Muscle layer of duodenum (tissue), 2 donors: Measurements from ENCODE around the gene METTL25.
A peak's percentile ranks its signal among the peaks of the same experiment; 100 is the strongest.

Experiments
- H3K27ac ChIP-seq: one replicate; pipeline ENCODE4 v1.7.0; 2013; ENCODE audit warnings: mild to moderate bottlenecking, low read length
- H3K27me3 ChIP-seq: one replicate; pipeline ENCODE4 v1.7.0; 2013; ENCODE audit warnings: low read depth, mild to moderate bottlenecking, control low read depth, low read length
- H3K36me3 ChIP-seq, 2 donors: one replicate each; pipeline ENCODE4 v1.7.0; 2013; ENCODE audit warnings: low read length in 2 of 2, control low read depth in 1 of 2, mild to moderate bottlenecking in 1 of 2; ENCODE audit not compliant: insufficient read depth in 2 of 2, control insufficient read depth in 1 of 2
- H3K4me1 ChIP-seq, 2 donors: one replicate each; pipeline ENCODE4 v1.7.0; 2013; ENCODE audit warnings: low read length in 2 of 2, mild to moderate bottlenecking in 2 of 2, control low read depth in 1 of 2, moderate library complexity in 1 of 2; ENCODE audit not compliant: insufficient read depth in 2 of 2, control insufficient read depth in 1 of 2
- H3K4me3 ChIP-seq, 2 donors: one replicate each; pipeline ENCODE4 v1.7.0; 2013; ENCODE audit warnings: low read length in 2 of 2, low read depth in 1 of 2, mild to moderate bottlenecking in 1 of 2
- H3K9me3 ChIP-seq, 2 donors: one replicate each; pipeline ENCODE4 v1.7.0; 2013; ENCODE audit warnings: low read length in 2 of 2, control low read depth in 1 of 2, mild to moderate bottlenecking in 1 of 2; ENCODE audit not compliant: control insufficient read depth in 1 of 2
- donor health status: healthy.

Gene METTL25, protein sequence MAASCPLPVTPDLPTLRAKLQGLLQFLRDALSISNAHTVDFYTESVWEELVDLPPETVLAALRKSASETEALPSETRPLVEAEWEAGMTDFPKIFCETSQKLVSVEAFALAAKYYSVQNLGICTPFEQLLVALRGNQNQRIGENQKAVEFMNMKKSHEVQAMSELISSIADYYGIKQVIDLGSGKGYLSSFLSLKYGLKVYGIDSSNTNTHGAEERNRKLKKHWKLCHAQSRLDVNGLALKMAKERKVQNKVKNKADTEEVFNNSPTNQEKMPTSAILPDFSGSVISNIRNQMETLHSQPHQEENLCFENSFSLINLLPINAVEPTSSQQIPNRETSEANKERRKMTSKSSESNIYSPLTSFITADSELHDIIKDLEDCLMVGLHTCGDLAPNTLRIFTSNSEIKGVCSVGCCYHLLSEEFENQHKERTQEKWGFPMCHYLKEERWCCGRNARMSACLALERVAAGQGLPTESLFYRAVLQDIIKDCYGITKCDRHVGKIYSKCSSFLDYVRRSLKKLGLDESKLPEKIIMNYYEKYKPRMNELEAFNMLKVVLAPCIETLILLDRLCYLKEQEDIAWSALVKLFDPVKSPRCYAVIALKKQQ

GRCh38 chr12:82358200-82359114 is at the start of gene METTL25, which contains the start of gene CCDC59:
Gene METTL25, plus strand, starts transcription at chr12:82358529. Its CDS starts 37 bp downstream, at chr12:82358566.
Gene CCDC59, minus strand, starts transcription at chr12:82358387. Its CDS starts 11 bp downstream, at chr12:82358376.
- Histone ChIP-seq H3K36me3 (peaks cover 18 to 30% of the 10 kb centered on the region in 2 donors), H3K4me3 (peak within 1 kb of the TSS; percentile 97 to 100), H3K9me3 (no peaks in the 10 kb centered on the region), H3K27me3 (no peaks in the 10 kb centered on the region), H3K27ac (peak within 1 kb of the TSS; percentile 99), H3K4me1 (peaks cover 8 to 53% of the 10 kb centered on the region in 2 donors)

- no peaks in the 10 kb centered on the region for H3K36me3 ChIP-seq
- H3K27ac ChIP-seq, result no peak overlapping the region
- no peak overlapping the region for H3K4me3 ChIP-seq
- H3K27me3 ChIP-seq, result no peaks in the 10 kb centered on the region
- H3K4me1 ChIP-seq, result no peaks in the 10 kb centered on the region
- H3K9me3 ChIP-seq, result no peaks in the 10 kb centered on the region
These were observed 43.9 kb upstream of the METTL25 start for GRCh38 chr12:82314406-82314892.

- H3K4me1 ChIP-seq, result no peaks in the 10 kb centered on the region
- H3K9me3 ChIP-seq, result no peaks in the 10 kb centered on the region
- H3K27me3 ChIP-seq, result no peaks in the 10 kb centered on the region
- no peak overlapping the region for H3K4me3 ChIP-seq
- H3K27ac ChIP-seq, result no peak overlapping the region
- no peaks in the 10 kb centered on the region for H3K36me3 ChIP-seq
These were observed 39.1 kb upstream of the METTL25 start for GRCh38 chr12:82319276-82319675.

- no peak overlapping the region for H3K4me3 ChIP-seq
- H3K36me3 ChIP-seq, result no peaks in the 10 kb centered on the region
- H3K27me3 ChIP-seq, result no peaks in the 10 kb centered on the region
- no peaks in the 10 kb centered on the region for H3K4me1 ChIP-seq
- no peak overlapping the region for H3K27ac ChIP-seq
- no peaks in the 10 kb centered on the region for H3K9me3 ChIP-seq
These were observed 32.6 kb upstream of the METTL25 start for GRCh38 chr12:82325540-82326336.

DNA sequence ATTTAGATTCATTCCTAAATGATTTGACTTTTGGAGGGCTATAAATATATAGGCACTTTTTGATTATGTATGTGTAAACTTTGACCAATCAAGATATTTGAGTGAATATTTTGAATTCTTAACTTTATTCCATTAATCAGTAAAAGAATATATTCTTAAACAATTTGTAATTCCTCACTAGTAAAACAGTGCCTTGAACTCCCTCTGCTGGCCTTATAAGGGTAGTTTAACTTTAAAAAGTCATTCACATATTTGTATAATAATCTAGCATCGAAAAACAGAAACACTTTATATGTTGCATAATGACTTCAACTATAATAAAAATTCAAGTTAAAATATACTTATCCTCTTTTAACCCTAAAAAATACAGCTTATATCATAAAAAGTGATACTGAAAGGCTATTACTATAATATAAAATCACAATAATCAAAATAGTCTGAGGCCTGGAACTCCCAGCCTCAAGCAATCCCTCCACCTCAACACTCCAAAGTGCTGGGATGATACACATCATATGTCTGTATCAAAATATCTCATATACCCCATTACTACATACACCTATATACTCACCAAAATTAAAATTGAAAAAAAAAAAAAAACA is 31.3 kb upstream of the METTL25 start:
- Histone ChIP-seq H3K9me3 (no peaks in the 10 kb centered on the region), H3K4me3 (no peak overlapping the region), H3K4me1 (no peaks in the 10 kb centered on the region), H3K27ac (no peak overlapping the region), H3K27me3 (no peaks in the 10 kb centered on the region), H3K36me3 (no peaks in the 10 kb centered on the region)

- Histone ChIP-seq H3K27me3 (no peaks in the 10 kb centered on the region), H3K4me3 (no peak overlapping the region)
These were observed 30.5 kb upstream of the METTL25 start for GRCh38 chr12:82327861-82328260.

GRCh38 chr12:82329508-82329907 is 28.8 kb upstream of the METTL25 start:
- H3K36me3 ChIP-seq, result no peaks in the 10 kb centered on the region
- no peaks in the 10 kb centered on the region for H3K9me3 ChIP-seq
- H3K27me3 ChIP-seq, result no peaks in the 10 kb centered on the region
- no peaks in the 10 kb centered on the region for H3K4me1 ChIP-seq
- no peak overlapping the region for H3K27ac ChIP-seq
- no peak overlapping the region for H3K4me3 ChIP-seq

More at GRCh38 chr12:82327861-82328260, 30.5 kb upstream of the METTL25 start:
- Histone ChIP-seq H3K36me3 (no peaks in the 10 kb centered on the region), H3K27ac (no peak overlapping the region), H3K4me1 (no peaks in the 10 kb centered on the region), H3K9me3 (no peaks in the 10 kb centered on the region)

DNA sequence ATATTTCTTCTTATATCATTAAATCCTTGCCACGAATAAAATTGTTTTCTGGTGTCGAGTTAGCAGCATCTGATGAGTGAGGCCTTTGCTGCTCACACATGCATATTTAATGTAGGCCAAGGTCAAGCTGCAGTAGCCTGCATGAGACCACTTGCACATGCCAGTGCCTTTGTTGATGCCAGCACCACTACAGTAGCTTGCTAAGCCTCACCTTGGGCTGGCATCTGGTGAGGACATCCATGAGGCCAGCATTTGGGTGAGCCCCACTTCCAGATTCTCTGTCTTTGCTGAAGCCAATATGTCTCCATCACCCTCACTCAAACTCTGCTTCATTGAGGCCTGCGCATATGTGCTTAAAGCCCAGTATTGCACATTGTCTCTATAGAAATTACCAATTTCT is 8.2 kb upstream of the METTL25 start:
- H3K36me3 ChIP-seq, result peaks cover 14 to 52% of the 10 kb centered on the region in 2 donors
- peaks cover 0 to 6% of the 10 kb centered on the region in 2 donors for H3K4me1 ChIP-seq

DNA sequence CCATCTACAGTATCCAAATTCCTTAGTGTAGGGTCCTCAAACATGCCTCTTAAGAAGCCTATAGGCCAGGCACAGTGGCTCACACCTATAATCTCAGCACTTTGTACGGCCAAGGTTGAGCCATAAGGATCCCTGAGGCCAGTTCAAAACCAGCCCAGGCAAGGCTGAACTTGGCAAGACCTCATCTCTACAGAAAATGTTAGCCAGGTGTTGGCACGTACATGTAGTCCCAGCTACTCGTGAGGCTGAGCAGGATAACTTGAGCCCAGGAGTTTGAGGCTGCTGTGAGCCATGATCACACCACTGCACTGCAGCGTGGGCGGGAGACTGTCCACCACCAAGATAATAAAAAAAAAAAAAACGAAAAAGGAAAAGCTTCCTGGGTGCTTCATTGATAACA is 6.9 kb upstream of the METTL25 start:
- H3K36me3 ChIP-seq, result peaks cover 26 to 64% of the 10 kb centered on the region in 2 donors
- H3K4me1 ChIP-seq, result peaks cover 8 to 16% of the 10 kb centered on the region in 2 donors
- H3K27me3 ChIP-seq, result no peaks in the 10 kb centered on the region
- no peak overlapping the region for H3K27ac ChIP-seq
- no peak overlapping the region for H3K4me3 ChIP-seq
- no peaks in the 10 kb centered on the region for H3K9me3 ChIP-seq

More for the DNA sequence above, 8.2 kb upstream of the METTL25 start:
- H3K27ac ChIP-seq, result no peak overlapping the region
- H3K27me3 ChIP-seq, result no peaks in the 10 kb centered on the region
- no peaks in the 10 kb centered on the region for H3K9me3 ChIP-seq
- no peak overlapping the region for H3K4me3 ChIP-seq

GRCh38 chr12:82357340-82357739 is 989 bp upstream of the METTL25 start:
- Histone ChIP-seq H3K36me3 (peaks cover 26 to 40% of the 10 kb centered on the region in 2 donors), H3K4me3 (peak overlapping the region; percentile 97 to 100), H3K9me3 (no peaks in the 10 kb centered on the region), H3K27ac (peak overlapping the region; percentile 99), H3K27me3 (no peaks in the 10 kb centered on the region), H3K4me1 (peaks cover 8 to 53% of the 10 kb centered on the region in 2 donors)
